SK-N-SH treated with all-trans-retinoic acid at 6 μM for 48 hours (cell line): ENCODE data around the gene AIMP2.
"Not testable (repeated sequence)": the region's sequence is repeated elsewhere in the genome, so short reads cannot be mapped to it uniquely, and the experiment has no call there.

Experiments
- ATAC-seq: fragments of 200-7000 bp; cut with Tn5 transposase; 3 replicates; pipeline ENCODE4 v1.9.1; 2020; ENCODE audit warnings: mild to moderate bottlenecking, moderate library complexity
- ARNTL ChIP-seq: fragments of 450-650 bp; formaldehyde crosslinking; IDR thresholded peaks from 2 replicates; pipeline ENCODE4 v1.5.0; 2020; ENCODE audit warnings: low read depth, mild to moderate bottlenecking, moderate library complexity, borderline replicate concordance
- BACH2 ChIP-seq: fragments of 250-450 bp; sonication (Bioruptor Pico); IDR thresholded peaks from 2 replicates; pipeline ENCODE4 v1.9.0; 2021; ENCODE audit warnings: mild to moderate bottlenecking, borderline replicate concordance
- CREB5 ChIP-seq: fragments of 250-450 bp; sonication (Bioruptor Pico); IDR thresholded peaks from 2 replicates; pipeline ENCODE4 v1.5.1; 2020; ENCODE audit warnings: low read depth, mild to moderate bottlenecking, moderate library complexity
- CSDC2 ChIP-seq: fragments of 250-450 bp; sonication (Bioruptor Pico); IDR thresholded peaks from 2 replicates; pipeline ENCODE4 v1.5.0; 2020; ENCODE audit warnings: mild to moderate bottlenecking, moderate library complexity
- CSRNP3 ChIP-seq: fragments of 250-450 bp; sonication (Bioruptor Pico); IDR thresholded peaks from 2 replicates; pipeline ENCODE4 v1.5.1; 2021; ENCODE audit warnings: mild to moderate bottlenecking, moderate library complexity
- ESRRG ChIP-seq: fragments of 250-450 bp; sonication (Bioruptor Pico); IDR thresholded peaks from 2 replicates; pipeline ENCODE4 v1.6.1; 2021; ENCODE audit warnings: mild to moderate bottlenecking
- ISL1 ChIP-seq: fragments of 250-450 bp; sonication (Bioruptor Pico); IDR thresholded peaks from 2 replicates; pipeline ENCODE4 v2.1.2; 2022; ENCODE audit warnings: mild to moderate bottlenecking, moderate library complexity
- OSR1 ChIP-seq: fragments of 250-450 bp; sonication (Bioruptor Pico); IDR thresholded peaks from 2 replicates; pipeline ENCODE4 v1.8.0; 2022; ENCODE audit warnings: moderate library complexity, mild to moderate bottlenecking, inconsistent platforms
- PATZ1 ChIP-seq: fragments of 250-450 bp; sonication (Bioruptor Pico); IDR thresholded peaks from 2 replicates; pipeline ENCODE4 v1.8.0; 2020; ENCODE audit warnings: mild to moderate bottlenecking, moderate library complexity, borderline replicate concordance
- POU6F1 ChIP-seq: fragments of 250-450 bp; sonication (Bioruptor Pico); IDR thresholded peaks from 2 replicates; pipeline ENCODE4 v1.8.0; 2021; ENCODE audit warnings: low read depth, mild to moderate bottlenecking, moderate library complexity, borderline replicate concordance
- PPARA ChIP-seq: fragments of 250-450 bp; sonication (Bioruptor Pico); IDR thresholded peaks from 2 replicates; pipeline ENCODE4 v1.5.0; 2020; ENCODE audit warnings: mild to moderate bottlenecking, borderline replicate concordance
- RARB ChIP-seq: fragments of 250-450 bp; sonication (Bioruptor Pico); IDR thresholded peaks from 2 replicates; pipeline ENCODE4 v1.8.0; 2021; ENCODE audit warnings: mild to moderate bottlenecking, moderate library complexity
- SNAI2 ChIP-seq: fragments of 250-450 bp; sonication (Bioruptor Pico); IDR thresholded peaks from 2 replicates; pipeline ENCODE4 v1.5.0; 2020; ENCODE audit warnings: mild to moderate bottlenecking, moderate library complexity
- TCF4 ChIP-seq: fragments of 250-450 bp; sonication (Bioruptor Pico); IDR thresholded peaks from 2 replicates; pipeline ENCODE4 v1.8.0; 2021; ENCODE audit warnings: mild to moderate bottlenecking, moderate library complexity, borderline replicate concordance
- TOX ChIP-seq: fragments of 250-450 bp; sonication (Bioruptor Pico); IDR thresholded peaks from 2 replicates; pipeline ENCODE4 v1.8.0; 2021; ENCODE audit warnings: mild to moderate bottlenecking, moderate library complexity, borderline replicate concordance
- TSHZ2 ChIP-seq: fragments of 250-450 bp; sonication (Bioruptor Pico); IDR thresholded peaks from 2 replicates; pipeline ENCODE4 v1.5.0; 2020; ENCODE audit warnings: mild to moderate bottlenecking, moderate library complexity
- ZC3H10 ChIP-seq: fragments of 250-450 bp; sonication (Bioruptor Pico); IDR thresholded peaks from 2 replicates; pipeline ENCODE4 v1.5.1; 2021; ENCODE audit warnings: mild to moderate bottlenecking, moderate library complexity
- ZFP3 ChIP-seq: fragments of 250-450 bp; sonication (Bioruptor Pico); IDR thresholded peaks from 2 replicates; pipeline ENCODE4 v1.5.0; 2020; ENCODE audit warnings: mild to moderate bottlenecking, moderate library complexity
- ZFP30 ChIP-seq: fragments of 450-650 bp; formaldehyde crosslinking; IDR thresholded peaks from 2 replicates; pipeline ENCODE4 v1.5.0; 2022; ENCODE audit warnings: mild to moderate bottlenecking, moderate library complexity
- ZNF565 ChIP-seq: fragments of 450-650 bp; formaldehyde crosslinking; conservative IDR thresholded peaks from 2 replicates; pipeline ENCODE4 v1.5.0; 2020; ENCODE audit warnings: low read depth, mild to moderate bottlenecking, moderate library complexity
- ZNF70 ChIP-seq: fragments of 450-650 bp; formaldehyde crosslinking; IDR thresholded peaks from 2 replicates; pipeline ENCODE4 v1.5.0; 2020; ENCODE audit warnings: mild to moderate bottlenecking, moderate library complexity
- ZNF8 ChIP-seq: fragments of 450-650 bp; formaldehyde crosslinking; IDR thresholded peaks from 2 replicates; pipeline ENCODE4 v1.5.0; 2020; ENCODE audit warnings: mild to moderate bottlenecking, moderate library complexity

Gene AIMP2

GRCh38 chr7:6049780-6050179 lies 40.7 kb downstream of the AIMP2 start:
- no peak for ATAC-seq
- TF ChIP-seq OSR1 (CRISPR knock-in tag): no peak
- no peak for TF ChIP-seq ZNF565 (CRISPR knock-in tag)
- no peak for TF ChIP-seq ZFP30 (CRISPR knock-in tag)
- no peak for TF ChIP-seq ZC3H10 (CRISPR knock-in tag)
- no peak for TF ChIP-seq CSRNP3 (CRISPR knock-in tag)
- no peak for TF ChIP-seq POU6F1 (CRISPR knock-in tag)
- TF ChIP-seq CSDC2 (CRISPR knock-in tag): no peak
- no peak for TF ChIP-seq ESRRG (CRISPR knock-in tag)
- TF ChIP-seq ZFP3 (CRISPR knock-in tag): no peak
- no peak for TF ChIP-seq PPARA (CRISPR knock-in tag)
- TF ChIP-seq ZNF8 (CRISPR knock-in tag): no peak
- TF ChIP-seq BACH2 (CRISPR knock-in tag): no peak
- TF ChIP-seq SNAI2 (CRISPR knock-in tag): no peak
- TF ChIP-seq TCF4 (CRISPR knock-in tag): no peak
- no peak for TF ChIP-seq CREB5 (CRISPR knock-in tag)
- TF ChIP-seq TOX (CRISPR knock-in tag): no peak
- TF ChIP-seq RARB: no peak
- TF ChIP-seq PATZ1 (CRISPR knock-in tag): no peak
- no peak for TF ChIP-seq TSHZ2 (CRISPR knock-in tag)

GRCh38 chr7:6051185-6051584 lies 42.1 kb downstream of the AIMP2 start:
- not testable (repeated sequence) for ATAC-seq

GRCh38 chr7:6056616-6057015 lies 47.5 kb downstream of the AIMP2 start:
- ATAC-seq: no peak
- TF ChIP-seq TCF4 (CRISPR knock-in tag) (no peak), ARNTL (CRISPR knock-in tag) (no peak), SNAI2 (CRISPR knock-in tag) (no peak), PPARA (CRISPR knock-in tag) (no peak), CSDC2 (CRISPR knock-in tag) (no peak), PATZ1 (CRISPR knock-in tag) (no peak), TSHZ2 (CRISPR knock-in tag) (no peak), BACH2 (CRISPR knock-in tag) (no peak), ISL1 (CRISPR knock-in tag) (no peak), ZNF8 (CRISPR knock-in tag) (no peak), ZNF70 (CRISPR knock-in tag) (no peak), ZFP3 (CRISPR knock-in tag) (no peak), ZNF565 (CRISPR knock-in tag) (no peak), CSRNP3 (CRISPR knock-in tag) (no peak), TOX (CRISPR knock-in tag) (no peak)
